GM19372 (cell line): ENCODE results near the gene PCNT.

Experiments used
- ATAC-seq: cut with Tn5 transposase; IDR thresholded peaks from one replicate; pipeline ENCODE4 v1.9.1; 2021; ENCODE audit warnings: mild to moderate bottlenecking, low read depth, moderate library complexity; ENCODE audit not compliant: unreplicated experiment

PCNT gene, protein sequence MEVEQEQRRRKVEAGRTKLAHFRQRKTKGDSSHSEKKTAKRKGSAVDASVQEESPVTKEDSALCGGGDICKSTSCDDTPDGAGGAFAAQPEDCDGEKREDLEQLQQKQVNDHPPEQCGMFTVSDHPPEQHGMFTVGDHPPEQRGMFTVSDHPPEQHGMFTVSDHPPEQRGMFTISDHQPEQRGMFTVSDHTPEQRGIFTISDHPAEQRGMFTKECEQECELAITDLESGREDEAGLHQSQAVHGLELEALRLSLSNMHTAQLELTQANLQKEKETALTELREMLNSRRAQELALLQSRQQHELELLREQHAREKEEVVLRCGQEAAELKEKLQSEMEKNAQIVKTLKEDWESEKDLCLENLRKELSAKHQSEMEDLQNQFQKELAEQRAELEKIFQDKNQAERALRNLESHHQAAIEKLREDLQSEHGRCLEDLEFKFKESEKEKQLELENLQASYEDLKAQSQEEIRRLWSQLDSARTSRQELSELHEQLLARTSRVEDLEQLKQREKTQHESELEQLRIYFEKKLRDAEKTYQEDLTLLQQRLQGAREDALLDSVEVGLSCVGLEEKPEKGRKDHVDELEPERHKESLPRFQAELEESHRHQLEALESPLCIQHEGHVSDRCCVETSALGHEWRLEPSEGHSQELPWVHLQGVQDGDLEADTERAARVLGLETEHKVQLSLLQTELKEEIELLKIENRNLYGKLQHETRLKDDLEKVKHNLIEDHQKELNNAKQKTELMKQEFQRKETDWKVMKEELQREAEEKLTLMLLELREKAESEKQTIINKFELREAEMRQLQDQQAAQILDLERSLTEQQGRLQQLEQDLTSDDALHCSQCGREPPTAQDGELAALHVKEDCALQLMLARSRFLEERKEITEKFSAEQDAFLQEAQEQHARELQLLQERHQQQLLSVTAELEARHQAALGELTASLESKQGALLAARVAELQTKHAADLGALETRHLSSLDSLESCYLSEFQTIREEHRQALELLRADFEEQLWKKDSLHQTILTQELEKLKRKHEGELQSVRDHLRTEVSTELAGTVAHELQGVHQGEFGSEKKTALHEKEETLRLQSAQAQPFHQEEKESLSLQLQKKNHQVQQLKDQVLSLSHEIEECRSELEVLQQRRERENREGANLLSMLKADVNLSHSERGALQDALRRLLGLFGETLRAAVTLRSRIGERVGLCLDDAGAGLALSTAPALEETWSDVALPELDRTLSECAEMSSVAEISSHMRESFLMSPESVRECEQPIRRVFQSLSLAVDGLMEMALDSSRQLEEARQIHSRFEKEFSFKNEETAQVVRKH (N-terminal part only)

DNA sequence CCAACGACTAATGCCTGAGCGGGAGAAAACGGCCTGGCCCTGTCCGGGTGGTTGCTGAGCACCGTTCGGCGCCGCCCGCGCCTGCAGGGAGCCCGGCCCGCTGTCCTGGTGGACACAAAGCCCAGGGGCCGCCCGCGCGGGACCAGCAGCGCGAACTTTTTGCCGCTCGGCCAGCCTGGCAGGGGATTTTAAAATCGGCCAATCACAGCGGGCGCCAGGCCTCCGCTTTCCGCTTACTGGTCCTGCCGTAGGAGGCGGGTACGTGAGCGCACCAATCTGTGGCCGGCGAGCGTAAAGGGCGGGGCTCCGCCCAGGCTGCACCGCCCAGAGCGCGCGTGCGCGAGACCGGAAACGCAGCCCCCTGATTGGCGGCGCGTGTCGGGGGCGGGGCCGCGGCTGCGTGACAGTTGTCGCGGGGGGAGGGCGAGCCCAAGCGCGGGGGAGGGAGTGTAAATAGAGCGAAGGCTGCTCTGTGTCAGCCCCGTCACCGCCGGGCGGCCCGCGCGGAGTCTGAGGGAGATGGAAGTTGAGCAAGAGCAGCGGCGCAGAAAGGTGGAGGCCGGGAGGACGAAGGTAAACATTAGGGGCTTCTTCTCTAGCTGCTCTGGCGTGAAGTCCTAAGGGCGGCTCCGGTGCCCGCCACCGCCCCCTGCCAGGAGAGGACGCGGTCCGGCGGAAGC lies at the start of gene PCNT, which contains the start of gene C21orf58:
PCNT (plus strand) TSS at position 447 of the 680 bp plus-strand sequence; CDS start at position 520, 73 bp downstream.
C21orf58 (minus strand) TSS at position 161 of the 680 bp plus-strand sequence. CDS start 1,132 bp downstream, outside the sequence.
- ATAC-seq, result peak; percentile 85

DNA sequence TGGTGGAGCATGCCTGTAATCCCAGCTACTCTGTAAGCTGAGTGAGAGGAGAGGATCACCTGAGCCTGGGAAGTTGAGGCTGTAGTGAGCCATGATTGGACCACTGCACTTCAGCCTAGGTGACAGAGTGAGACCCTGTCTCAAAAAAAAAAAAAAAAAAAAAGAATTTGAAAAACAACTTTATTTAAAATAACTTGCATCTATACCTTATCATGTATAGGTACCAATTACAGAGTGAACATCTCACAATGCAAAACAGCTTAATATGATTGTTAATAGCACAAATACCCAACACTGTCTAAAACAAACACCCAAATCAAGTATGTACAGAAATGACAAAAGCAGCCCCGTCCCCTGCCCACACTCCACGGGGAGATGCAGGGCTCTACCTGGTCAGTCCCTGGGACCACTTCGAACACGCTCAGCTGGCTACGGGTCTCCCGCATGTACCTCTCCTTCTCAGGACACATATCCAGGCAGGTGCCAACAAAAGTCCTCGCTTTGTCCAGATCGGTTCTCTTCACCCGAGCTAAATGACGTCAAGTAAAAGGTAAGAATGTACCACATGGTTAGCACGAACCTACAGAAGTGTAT lies 49.1 kb upstream of the PCNT start:
- ATAC-seq, result no peak

DNA sequence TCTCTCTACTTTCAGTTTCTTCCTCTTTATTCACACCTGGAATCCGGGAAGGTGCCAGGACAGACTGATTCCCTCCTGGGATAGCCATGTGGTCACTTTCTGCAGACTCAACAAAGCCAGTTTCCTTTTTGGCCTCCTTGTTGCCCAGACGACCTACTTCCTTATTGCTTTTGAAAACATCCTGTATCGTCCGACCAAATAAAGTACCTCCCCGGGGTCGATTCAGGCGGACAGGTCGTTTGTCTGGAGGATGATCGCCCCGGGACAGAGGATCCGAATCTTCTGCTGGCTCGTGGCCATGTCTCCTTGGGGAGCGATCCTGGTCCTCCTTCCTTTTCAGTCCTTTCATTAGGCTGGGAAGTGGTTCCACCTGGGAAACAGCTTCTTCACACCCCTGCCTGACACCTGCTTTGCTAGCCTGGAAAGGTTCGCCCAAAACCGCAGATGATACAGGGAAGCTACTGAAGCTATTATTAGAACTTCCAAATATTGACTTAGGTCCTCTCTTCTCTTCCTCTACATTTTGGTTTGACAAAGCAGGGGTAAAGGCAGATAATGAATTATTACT lies 39.8 kb upstream of the PCNT start:
- no peak for ATAC-seq

DNA sequence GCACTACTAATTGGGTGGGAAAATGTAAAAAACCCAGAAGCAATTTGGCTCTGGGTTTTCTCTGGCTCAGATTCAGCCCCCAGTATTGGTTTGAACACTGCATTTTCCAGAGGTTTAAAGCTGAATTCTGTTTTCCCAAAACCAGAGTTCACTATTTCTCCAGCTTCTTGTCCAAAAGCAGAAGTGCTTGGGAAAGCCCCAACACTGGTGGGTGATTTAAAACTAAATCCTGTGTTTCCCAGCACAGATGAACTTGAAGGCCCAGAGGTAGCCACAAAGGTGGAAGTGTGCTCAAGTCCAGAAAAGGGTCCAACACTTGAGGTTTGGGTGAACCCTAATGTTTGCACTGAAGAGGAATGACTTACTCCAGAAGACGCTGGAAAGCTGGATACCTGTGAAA lies 39.2 kb upstream of the PCNT start:
- no peak for ATAC-seq

DNA sequence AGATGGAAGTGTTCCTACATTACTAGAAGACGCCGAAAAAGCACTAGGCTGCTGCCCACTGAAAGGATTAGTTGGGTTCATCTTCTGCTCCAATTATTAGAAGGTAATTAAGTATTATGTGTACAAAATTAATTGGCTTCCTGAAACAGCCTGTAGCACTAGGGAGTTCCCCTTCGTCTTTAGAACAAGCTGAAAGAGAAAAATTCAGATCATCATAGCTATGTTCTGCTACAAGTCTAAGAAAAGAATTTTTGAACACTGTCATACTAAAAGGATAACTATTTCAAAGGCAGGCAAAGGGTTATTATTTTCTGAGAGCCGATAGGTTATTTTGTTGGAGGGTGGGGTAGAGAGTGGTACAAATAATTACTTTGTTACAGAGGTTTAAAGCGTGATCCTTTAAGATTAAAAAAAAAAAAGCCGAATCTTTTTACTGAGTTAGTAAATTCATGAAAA lies 38.7 kb upstream of the PCNT start, which contains the start of gene MCM3AP:
MCM3AP (minus strand) TSS at position 406 of the 456 bp plus-strand sequence; CDS start at position 81, 325 bp downstream.
- ATAC-seq, result no peak

DNA sequence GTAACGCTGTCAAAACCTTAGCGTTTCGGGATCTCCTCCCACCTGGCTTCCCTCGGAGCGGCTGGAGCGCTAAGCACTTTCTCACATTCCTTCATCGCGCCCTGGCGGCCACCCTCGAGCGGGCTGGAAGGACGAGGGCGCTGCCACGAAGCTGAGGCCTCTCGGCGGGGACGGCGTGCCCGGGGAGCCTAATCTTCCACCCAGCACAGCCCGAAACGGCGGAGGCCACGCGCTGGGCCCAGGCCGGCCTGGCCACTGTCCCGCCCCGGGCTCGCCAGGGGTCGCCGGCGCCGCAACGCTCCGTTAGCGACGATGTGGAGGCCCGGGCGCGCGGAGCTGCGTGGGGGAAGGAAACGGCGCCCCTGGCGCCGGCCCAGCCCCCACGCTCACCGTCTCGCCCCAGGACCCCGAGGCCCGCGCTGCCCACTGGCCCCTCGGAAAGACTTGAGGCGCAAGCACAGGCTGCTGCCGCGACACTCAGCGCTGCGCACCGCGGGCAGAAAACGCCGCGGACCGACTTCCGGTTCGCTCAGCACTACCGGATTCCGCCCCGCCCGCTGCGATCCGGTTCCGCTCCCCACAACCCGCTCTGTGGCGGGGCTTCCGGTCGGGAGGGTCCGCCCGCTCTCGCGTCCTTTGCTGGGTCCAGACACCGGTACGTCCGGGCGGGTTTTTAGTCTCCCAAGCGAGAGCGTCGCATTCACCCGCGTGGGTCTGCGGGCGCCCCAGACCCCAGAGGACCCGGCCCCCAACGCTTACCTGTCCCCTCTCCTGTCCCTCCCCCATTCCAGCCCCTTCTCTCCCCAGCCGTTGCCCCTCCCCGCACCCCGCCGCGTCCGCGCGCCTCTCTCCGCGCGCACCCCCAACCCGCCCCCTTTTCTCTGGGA lies 38.0 kb upstream of the PCNT start, which contains the start of gene YBEY:
YBEY (plus strand) TSS at position 582 of the 887 bp plus-strand sequence. CDS start 572 bp downstream, outside the sequence.
- ATAC-seq, result peak; percentile 91

DNA sequence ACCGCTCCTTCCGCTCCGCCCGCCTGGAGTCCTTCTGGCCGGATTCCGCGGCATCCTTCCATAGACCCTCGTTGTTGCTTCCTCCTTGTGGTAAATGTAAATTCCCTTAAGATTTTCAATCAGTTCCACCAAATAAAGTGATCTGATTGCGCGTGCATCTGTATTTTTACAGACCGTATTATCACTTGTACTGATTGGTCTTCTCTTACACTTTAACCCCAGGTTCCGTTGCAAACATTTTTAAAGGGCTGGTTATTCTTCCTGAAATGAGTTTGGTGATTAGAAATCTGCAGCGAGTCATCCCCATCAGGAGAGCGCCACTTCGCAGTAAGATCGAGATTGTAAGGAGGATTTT lies 37.3 kb upstream of the PCNT start:
- ATAC-seq, result no peak

DNA sequence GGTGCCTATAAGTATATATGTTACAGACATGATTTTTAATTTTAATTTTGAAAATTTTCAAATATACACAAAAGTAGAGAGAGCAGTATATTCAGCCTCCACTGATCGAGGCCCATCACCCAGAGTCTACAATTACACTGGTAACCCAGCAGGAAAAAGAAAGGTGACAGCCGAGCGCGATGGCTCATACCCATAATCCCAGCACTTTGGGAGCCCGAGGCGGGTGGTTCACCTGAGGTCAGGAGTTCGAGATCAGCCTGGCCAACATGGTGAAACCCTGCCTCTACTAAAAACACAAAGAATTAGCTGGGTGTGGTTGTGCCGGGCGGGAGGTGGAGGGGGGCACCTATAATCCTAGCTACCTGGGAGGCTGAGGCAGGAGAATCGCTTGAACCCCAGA lies 36.4 kb upstream of the PCNT start:
- no peak for ATAC-seq

DNA sequence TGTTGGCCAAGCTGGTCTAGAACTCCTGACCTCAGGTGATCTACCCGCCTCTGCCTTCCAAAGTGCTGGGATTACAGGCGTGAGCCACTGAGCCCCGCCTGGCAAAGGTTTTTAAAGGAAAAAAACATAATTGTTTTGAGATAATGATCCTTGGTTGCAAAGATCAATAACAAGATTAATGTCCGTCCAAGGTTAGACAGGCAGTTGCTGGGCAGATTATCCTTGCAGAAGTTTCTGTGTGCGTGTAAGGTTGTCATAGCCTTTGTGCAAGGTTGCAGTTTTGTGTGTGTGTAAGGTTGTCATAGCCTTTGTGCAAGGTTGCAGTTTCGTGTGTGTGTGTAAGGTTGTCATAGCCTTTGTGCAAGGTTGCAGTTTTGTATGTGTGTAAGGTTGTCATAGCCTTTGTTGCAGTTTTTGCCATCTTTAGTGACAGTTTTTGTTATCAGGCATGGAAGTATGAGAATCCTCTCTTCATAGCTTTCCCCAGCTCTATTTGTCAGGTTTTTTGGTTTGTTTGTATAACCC lies 34.2 kb upstream of the PCNT start:
- no peak for ATAC-seq

DNA sequence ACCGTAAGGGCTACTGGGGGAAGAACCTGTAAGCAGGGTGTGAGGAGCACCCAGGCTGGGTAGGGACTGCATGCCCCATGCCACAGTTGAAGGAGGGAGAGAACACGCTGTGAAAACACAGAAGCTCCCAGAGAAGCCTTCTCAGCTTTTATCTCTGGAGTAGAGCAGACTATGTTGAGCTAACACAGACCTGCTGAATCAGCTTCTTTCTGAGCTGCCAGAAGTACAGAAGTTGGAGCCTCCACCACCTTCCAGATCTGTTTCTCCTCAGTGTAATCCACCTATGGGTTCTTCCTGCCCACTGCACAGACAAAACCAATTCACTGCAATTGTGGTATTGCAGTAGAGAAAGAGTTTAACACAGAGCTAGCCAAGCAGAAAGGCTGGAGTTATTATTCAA lies 32.4 kb upstream of the PCNT start:
- no peak for ATAC-seq

DNA sequence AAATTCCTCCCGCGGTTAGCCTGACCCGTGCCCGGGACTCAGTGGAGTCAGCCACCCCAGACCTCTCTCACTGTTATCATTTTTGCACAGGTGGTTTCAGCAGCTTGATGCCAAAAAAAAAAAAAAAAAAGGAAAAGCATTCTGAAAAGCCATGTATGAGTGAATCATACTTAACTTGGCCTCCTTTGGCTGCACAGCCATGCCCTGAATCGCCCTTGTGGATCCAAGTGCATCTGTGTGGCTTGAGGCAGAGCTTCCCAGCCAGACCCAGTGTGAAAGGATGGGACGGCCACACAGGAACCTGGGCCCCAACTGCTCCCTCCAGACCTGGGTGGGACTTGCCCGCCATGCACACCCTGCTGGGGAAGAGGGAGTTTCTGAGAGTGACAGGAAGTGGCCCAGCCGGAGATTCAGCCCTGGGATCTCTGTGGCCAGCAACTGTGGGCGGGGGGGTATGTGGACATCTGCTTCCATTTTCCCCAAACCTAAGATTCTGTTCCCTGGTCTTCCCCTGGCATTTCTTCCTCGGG lies 29.2 kb upstream of the PCNT start:
- ATAC-seq, result no peak

DNA sequence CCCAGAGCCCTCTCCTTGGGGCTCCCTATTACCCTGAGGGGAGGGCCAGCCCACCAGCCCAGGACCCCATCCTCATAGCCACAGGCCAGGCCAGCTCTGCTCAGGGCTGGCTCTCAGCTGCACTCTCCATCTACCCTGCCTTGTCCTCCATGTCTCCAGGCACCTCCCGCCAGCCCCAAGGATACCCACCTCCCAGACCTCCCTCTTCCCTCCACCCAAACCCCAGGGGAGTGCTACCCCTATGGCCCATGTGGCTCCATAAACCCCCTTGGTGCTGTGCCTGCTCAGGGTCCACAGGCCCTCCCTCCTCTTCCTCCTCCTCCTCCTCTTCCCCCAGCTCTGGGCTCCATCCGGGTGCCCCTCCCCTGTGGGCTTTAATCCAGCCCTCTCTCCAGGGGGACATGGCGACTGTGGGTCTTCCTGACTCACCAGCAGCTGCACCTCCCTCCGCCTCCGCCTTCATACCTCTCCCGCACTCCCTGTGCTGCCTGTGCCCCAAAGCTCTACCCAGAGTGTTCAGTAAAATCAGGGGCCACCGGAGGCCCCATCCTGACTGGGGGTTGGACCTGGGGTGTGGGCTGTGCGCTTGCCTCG lies 28.7 kb upstream of the PCNT start:
- ATAC-seq, result no peak

DNA sequence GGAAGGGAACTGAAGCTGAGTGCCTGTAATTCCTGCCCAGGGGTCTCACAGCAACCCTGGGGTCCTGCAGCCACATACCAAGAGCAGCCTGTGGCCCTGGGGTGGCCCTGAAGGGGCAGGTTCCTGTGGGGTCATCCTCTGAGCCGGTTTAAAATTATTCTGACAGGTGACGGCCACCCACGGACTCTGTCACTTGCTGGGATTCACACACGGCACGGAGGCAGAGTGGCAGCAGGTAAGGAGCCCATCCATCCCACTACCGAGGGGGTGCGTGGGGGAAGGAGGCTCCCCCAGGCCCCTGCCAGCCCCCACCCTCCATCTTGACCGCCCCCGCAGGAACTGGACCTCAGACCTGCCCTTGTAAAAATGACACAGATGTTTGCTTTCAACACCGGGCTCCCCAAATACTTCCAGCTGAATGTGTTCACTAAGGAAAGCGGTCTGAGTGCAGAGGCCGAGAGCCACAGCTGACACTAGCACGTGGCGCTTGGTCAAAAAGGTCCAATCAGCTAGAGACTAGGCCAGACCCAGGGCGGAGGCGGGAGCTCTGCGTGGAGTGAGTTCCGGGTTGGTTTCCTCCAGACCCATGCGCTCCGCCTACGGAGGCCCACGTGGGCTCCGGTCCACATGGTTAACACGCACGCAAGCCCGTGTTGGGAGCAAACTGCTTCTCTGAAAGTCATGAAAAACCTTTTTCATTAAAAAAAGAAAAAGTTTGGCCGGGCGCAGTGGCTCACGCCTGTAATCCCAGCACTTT lies 27.8 kb upstream of the PCNT start:
- ATAC-seq, result peak; percentile 81

DNA sequence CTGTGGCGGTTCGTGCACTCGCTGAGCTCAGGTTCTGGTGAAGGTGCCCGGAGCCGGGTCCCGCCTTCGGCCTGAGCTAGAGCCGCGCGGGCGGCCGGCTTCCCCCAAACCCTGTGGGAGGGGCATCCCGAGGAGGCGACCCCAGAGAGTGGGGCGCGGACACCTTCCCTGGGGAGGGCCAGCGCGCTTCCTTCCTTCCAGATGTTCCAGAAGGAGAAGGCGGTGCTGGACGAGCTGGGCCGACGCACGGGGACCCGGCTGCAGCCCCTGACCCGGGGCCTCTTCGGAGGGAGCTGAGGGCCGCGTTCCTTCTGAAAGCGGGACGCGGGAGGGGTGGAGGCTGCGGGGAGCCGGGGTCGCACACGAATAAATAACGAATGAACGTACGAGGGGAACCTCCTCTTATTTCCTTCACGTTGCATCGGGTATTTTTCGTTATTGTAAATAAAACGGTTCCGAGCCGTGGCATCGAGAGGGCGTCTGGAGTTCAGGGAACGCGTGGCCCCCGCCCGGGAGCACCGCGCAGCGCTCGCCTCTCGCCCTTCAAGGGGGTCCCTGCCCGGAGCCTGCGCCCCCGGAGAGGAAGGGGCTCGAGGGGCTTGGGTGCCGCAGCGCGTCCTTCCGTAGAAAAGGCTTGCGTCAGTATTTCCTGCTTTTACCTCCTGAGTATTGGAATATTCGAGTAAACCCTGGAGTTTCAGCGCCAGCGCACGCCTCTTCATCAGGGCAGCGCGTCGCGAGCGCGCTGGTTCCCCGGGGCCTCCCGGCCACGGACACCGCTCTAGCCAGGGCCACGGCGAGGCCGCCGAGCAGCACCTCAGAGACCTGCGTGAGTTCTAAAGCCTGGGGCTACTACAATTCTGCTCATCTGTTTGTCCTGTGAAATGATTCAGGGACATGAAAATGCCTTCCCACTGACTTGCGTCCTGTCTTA lies 26.4 kb upstream of the PCNT start:
- no peak for ATAC-seq

DNA sequence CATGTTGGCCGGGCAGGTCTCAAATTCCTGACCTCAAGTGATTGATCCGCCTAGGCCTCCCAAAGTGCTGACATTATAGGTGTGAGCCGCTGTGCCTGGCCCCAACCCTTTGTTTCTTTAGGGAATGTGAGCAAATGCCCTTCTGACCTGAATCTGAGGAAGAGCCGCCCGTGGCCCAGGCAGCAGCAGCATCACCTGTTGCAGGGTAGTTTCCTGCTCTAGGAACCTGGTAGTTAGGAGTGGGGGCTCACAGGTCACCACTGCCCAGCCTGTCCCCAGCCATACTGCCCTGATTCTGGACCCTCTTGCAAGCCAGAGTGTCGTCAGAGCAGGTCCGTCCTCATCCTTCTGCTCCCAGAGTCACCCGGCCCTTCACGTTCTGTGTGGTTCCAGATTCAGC lies 24.8 kb upstream of the PCNT start:
- no peak for ATAC-seq
